ENCODE results near the gene DPYSL4. TPM values are rescaled to one million over a fixed set of nuclear protein-coding genes. Genes with fewer than 3 reads are reported as not detected.

Gene DPYSL4
- total and polyA plus RNA-seq, 3 donors from 2014 or later = 11.7 to 21.0 (median 13.9) TPM

GRCh38 chr10:132229834-132230556, 43.2 kb downstream of the DPYSL4 start:
- H3K9me3 ChIP-seq = no peaks in the 10 kb centered on the region
- H3K4me1 ChIP-seq = no peaks in the 10 kb centered on the region
- H3K4me3 ChIP-seq = no peak overlapping the region
- no peaks in the 10 kb centered on the region for H3K27me3 ChIP-seq
- peak overlapping the region in 1 of 2 donors; percentile 10 for H3K27ac ChIP-seq
- TF ChIP-seq, protein P1, sequence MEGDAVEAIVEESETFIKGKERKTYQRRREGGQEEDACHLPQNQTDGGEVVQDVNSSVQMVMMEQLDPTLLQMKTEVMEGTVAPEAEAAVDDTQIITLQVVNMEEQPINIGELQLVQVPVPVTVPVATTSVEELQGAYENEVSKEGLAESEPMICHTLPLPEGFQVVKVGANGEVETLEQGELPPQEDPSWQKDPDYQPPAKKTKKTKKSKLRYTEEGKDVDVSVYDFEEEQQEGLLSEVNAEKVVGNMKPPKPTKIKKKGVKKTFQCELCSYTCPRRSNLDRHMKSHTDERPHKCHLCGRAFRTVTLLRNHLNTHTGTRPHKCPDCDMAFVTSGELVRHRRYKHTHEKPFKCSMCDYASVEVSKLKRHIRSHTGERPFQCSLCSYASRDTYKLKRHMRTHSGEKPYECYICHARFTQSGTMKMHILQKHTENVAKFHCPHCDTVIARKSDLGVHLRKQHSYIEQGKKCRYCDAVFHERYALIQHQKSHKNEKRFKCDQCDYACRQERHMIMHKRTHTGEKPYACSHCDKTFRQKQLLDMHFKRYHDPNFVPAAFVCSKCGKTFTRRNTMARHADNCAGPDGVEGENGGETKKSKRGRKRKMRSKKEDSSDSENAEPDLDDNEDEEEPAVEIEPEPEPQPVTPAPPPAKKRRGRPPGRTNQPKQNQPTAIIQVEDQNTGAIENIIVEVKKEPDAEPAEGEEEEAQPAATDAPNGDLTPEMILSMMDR (IDR thresholded peaks at IDR 0.05) = no peak
- no peak for TF ChIP-seq POLR2A (IDR thresholded peaks at IDR 0.05)
- intact Hi-C loops (cut with DNase I; ENCODE audit: low total_unique reads) = loop anchor here (10.0 kb wide), 1 partner anchor 125 kb away; no protein-coding TSS in a partner anchor
- WGBS, 2 donors = 76 to 89% methylated on average over 12 to 35 of the region's 36 CpGs
- no peak for DNase-seq
- H3K36me3 ChIP-seq (ENCODE audit: low read depth, missing control alignments) = no peaks in the 10 kb centered on the region

DNA sequence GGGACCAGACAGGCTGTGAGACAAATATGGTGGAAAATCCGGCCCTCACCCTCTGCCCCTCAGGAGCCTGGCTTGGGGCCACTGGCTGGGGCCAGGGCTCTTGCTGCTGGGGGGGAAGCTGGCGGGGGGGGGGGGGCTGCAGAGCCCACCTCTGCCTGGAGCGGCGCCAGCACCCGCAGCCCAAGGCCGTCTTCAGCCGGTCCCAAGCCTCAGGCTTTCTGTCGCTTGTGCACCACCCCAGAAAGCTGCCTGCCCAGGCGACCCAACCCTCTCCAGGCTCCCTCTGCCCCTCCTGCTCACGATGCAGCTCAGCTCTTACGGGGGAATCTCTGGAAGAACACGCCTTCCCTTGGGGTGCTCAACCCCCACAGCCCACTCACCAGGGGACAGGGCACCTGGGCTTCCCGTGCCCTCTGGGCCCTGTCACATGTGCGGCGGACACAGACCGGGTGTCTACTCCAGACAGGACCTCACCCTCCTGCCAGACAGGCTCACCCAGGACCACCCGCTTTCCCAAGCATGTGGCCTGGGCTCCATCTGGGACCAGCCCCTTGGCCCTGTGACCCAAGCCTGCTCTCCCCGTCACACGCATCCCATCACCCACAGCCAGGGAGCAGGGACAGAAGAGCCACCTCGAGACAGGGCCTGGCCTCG, 43.9 kb downstream of the DPYSL4 start:
- no peaks in the 10 kb centered on the region for H3K27me3 ChIP-seq
- DNase-seq = no peak
- no peaks in the 10 kb centered on the region for H3K36me3 ChIP-seq (ENCODE audit: low read depth, missing control alignments)
- H3K4me1 ChIP-seq = no peaks in the 10 kb centered on the region
- WGBS, 2 donors = 76% methylated on average over 15 to 21 of the region's 21 CpGs
- no peaks in the 10 kb centered on the region for H3K9me3 ChIP-seq
- no peak for TF ChIP-seq POLR2A (IDR thresholded peaks at IDR 0.05)
- TF ChIP-seq, protein P1 (IDR thresholded peaks at IDR 0.05) = no peak
- H3K27ac ChIP-seq = no peak overlapping the region
- H3K4me3 ChIP-seq = no peak overlapping the region
- intact Hi-C loops (cut with DNase I; ENCODE audit: low total_unique reads) = no loop called here

GRCh38 chr10:132231656-132232022, 44.9 kb downstream of the DPYSL4 start:
- intact Hi-C loops (cut with DNase I; ENCODE audit: low total_unique reads) = no loop called here
- Histone ChIP-seq H3K27me3 (no peaks in the 10 kb centered on the region), H3K36me3 (ENCODE audit: low read depth, missing control alignments) (no peaks in the 10 kb centered on the region), H3K9me3 (no peaks in the 10 kb centered on the region), H3K4me3 (no peak overlapping the region), H3K4me1 (no peaks in the 10 kb centered on the region), H3K27ac (no peak overlapping the region)
- TF ChIP-seq POLR2A (IDR thresholded peaks at IDR 0.05) = no peak
- TF ChIP-seq, protein P1 (IDR thresholded peaks at IDR 0.05) = no peak
- DNase-seq = no peak
- WGBS, 2 donors = 93 to 95% methylated on average over 13 of the region's 13 CpGs

GRCh38 chr10:132232023-132232951, 45.5 kb downstream of the DPYSL4 start:
- DNase-seq = no peak
- Histone ChIP-seq H3K9me3 (no peaks in the 10 kb centered on the region), H3K36me3 (ENCODE audit: low read depth, missing control alignments) (no peaks in the 10 kb centered on the region), H3K4me1 (no peaks in the 10 kb centered on the region), H3K27me3 (no peaks in the 10 kb centered on the region), H3K27ac (no peak overlapping the region), H3K4me3 (no peak overlapping the region)
- intact Hi-C loops (cut with DNase I; ENCODE audit: low total_unique reads) = no loop called here
- TF ChIP-seq, protein P1 (IDR thresholded peaks at IDR 0.05) = no peak
- no peak for TF ChIP-seq POLR2A (IDR thresholded peaks at IDR 0.05)
- 81 to 86% methylated on average over 35 of the region's 35 CpGs for WGBS, 2 donors

All from testis (tissue), 3 donors.